ENCODE results near the gene MON1A. TPM values are rescaled to one million over a fixed set of nuclear protein-coding genes. Genes with fewer than 3 reads are reported as not detected.

The MON1A gene
- total RNA-seq, 1 donor, result 13.0 TPM

GRCh38 chr3:49930922-49931321, 1.3 kb upstream of the MON1A start:
- Histone ChIP-seq H3K27me3 (ENCODE audit: insufficient read depth, low read length) (no peaks in the 10 kb centered on the region), H3K4me1 (ENCODE audit: insufficient read depth, low read length) (peaks cover 20% of the 10 kb centered on the region), H3K36me3 (ENCODE audit: insufficient read depth, low read length) (no peaks in the 10 kb centered on the region), H3K27ac (ENCODE audit: low read depth, low read length) (no peak overlapping the region), H4K20me1 (ENCODE audit: insufficient read depth, low read length) (no peaks in the 10 kb centered on the region), H3K4me2 (ENCODE audit: insufficient read depth, low read length) (no peak overlapping the region), H3K4me3 (ENCODE audit: insufficient read depth, low read length) (no peak overlapping the region), H3K9me3 (ENCODE audit: low read depth, low read length) (no peaks in the 10 kb centered on the region), H2AFZ (ENCODE audit: low read length) (peak overlapping the region; percentile 88), H3K79me2 (ENCODE audit: insufficient read depth, low read length) (peaks cover 12% of the 10 kb centered on the region)
- peak; percentile 64 for DNase-seq (ENCODE audit: insufficient read length, low spot score, missing footprints)
- TF ChIP-seq CTCF (IDR thresholded peaks at IDR 0.05; ENCODE audit: extremely low read depth, low read depth, low read length), result no peak

- peak overlapping the region; percentile 97 for H3K4me3 ChIP-seq (ENCODE audit: insufficient read depth, low read length)
- H3K36me3 ChIP-seq (ENCODE audit: insufficient read depth, low read length), result no peaks in the 10 kb centered on the region
- TF ChIP-seq CTCF (IDR thresholded peaks at IDR 0.05; ENCODE audit: extremely low read depth, low read depth, low read length), result no peak
- H3K27ac ChIP-seq (ENCODE audit: low read depth, low read length), result peak overlapping the region; percentile 59
- peak; percentile 51 for DNase-seq (ENCODE audit: insufficient read length, low spot score, missing footprints)
- H3K27me3 ChIP-seq (ENCODE audit: insufficient read depth, low read length), result no peaks in the 10 kb centered on the region
- peaks cover 17% of the 10 kb centered on the region for H3K79me2 ChIP-seq (ENCODE audit: insufficient read depth, low read length)
- H3K4me2 ChIP-seq (ENCODE audit: insufficient read depth, low read length), result peak overlapping the region; percentile 80
- H4K20me1 ChIP-seq (ENCODE audit: insufficient read depth, low read length), result no peaks in the 10 kb centered on the region
- H3K9me3 ChIP-seq (ENCODE audit: low read depth, low read length), result no peaks in the 10 kb centered on the region
- H3K4me1 ChIP-seq (ENCODE audit: insufficient read depth, low read length), result peaks cover 20% of the 10 kb centered on the region
- H2AFZ ChIP-seq (ENCODE audit: low read length), result peak overlapping the region; percentile 88
Observed at GRCh38 chr3:49930168-49930690, 618 bp upstream of the MON1A start.

- Histone ChIP-seq H3K4me1 (ENCODE audit: insufficient read depth, low read length) (peaks cover 26% of the 10 kb centered on the region), H3K4me3 (ENCODE audit: insufficient read depth, low read length) (peak overlapping the region; percentile 97), H3K27ac (ENCODE audit: low read depth, low read length) (no peak overlapping the region), H3K27me3 (ENCODE audit: insufficient read depth, low read length) (no peaks in the 10 kb centered on the region), H3K4me2 (ENCODE audit: insufficient read depth, low read length) (peak overlapping the region; percentile 80), H3K36me3 (ENCODE audit: insufficient read depth, low read length) (no peaks in the 10 kb centered on the region), H2AFZ (ENCODE audit: low read length) (no peak overlapping the region), H4K20me1 (ENCODE audit: insufficient read depth, low read length) (no peaks in the 10 kb centered on the region), H3K79me2 (ENCODE audit: insufficient read depth, low read length) (peaks cover 20% of the 10 kb centered on the region), H3K9me3 (ENCODE audit: low read depth, low read length) (no peaks in the 10 kb centered on the region)
- no peak for TF ChIP-seq CTCF (IDR thresholded peaks at IDR 0.05; ENCODE audit: extremely low read depth, low read depth, low read length)
- DNase-seq (ENCODE audit: insufficient read length, low spot score, missing footprints), result no peak
Observed at GRCh38 chr3:49928481-49929017, 1.1 kb downstream of the MON1A start.

- H3K36me3 ChIP-seq (ENCODE audit: insufficient read depth, low read length), result no peaks in the 10 kb centered on the region
- peak; percentile 2 for DNase-seq (ENCODE audit: insufficient read length, low spot score, missing footprints)
- H2AFZ ChIP-seq (ENCODE audit: low read length), result no peak overlapping the region
- peaks cover 26% of the 10 kb centered on the region for H3K4me1 ChIP-seq (ENCODE audit: insufficient read depth, low read length)
- no peak overlapping the region for H3K27ac ChIP-seq (ENCODE audit: low read depth, low read length)
- no peaks in the 10 kb centered on the region for H3K27me3 ChIP-seq (ENCODE audit: insufficient read depth, low read length)
- no peak for TF ChIP-seq CTCF (IDR thresholded peaks at IDR 0.05; ENCODE audit: extremely low read depth, low read depth, low read length)
- no peaks in the 10 kb centered on the region for H3K9me3 ChIP-seq (ENCODE audit: low read depth, low read length)
- H3K79me2 ChIP-seq (ENCODE audit: insufficient read depth, low read length), result peaks cover 20% of the 10 kb centered on the region
- no peak overlapping the region for H3K4me3 ChIP-seq (ENCODE audit: insufficient read depth, low read length)
- H4K20me1 ChIP-seq (ENCODE audit: insufficient read depth, low read length), result no peaks in the 10 kb centered on the region
- H3K4me2 ChIP-seq (ENCODE audit: insufficient read depth, low read length), result no peak overlapping the region
Observed at GRCh38 chr3:49927798-49928197, 1.8 kb downstream of the MON1A start.
